GM19324 (cell line): ENCODE measurements around the gene YTHDF1.
"Not testable (repeated sequence)": the region's sequence is repeated elsewhere in the genome, so short reads cannot be mapped to it uniquely, and the experiment has no call there.

Experiments used
- ATAC-seq: cut with Tn5 transposase; IDR thresholded peaks from one replicate; pipeline ENCODE4 v1.9.1; 2021; ENCODE audit warnings: mild to moderate bottlenecking, moderate library complexity; ENCODE audit not compliant: unreplicated experiment, low FRiP score

The YTHDF1 gene

GRCh38 chr20:63216041-63216848 lies at the start of gene YTHDF1:
Gene YTHDF1 (minus strand): TSS chr20:63216131. CDS start chr20:63215892, 239 bp downstream.
- peak; percentile 88 for ATAC-seq

GRCh38 chr20:63264519-63264918 lies 48.6 kb upstream of the YTHDF1 start:
- ATAC-seq, result no peak

GRCh38 chr20:63264000-63264399 lies 48.1 kb upstream of the YTHDF1 start:
- ATAC-seq, result no peak

GRCh38 chr20:63262836-63263235 lies 46.9 kb upstream of the YTHDF1 start:
- no peak for ATAC-seq

GRCh38 chr20:63261795-63262528 lies 46.0 kb upstream of the YTHDF1 start:
- ATAC-seq, result no peak

GRCh38 chr20:63261060-63261794 lies 45.3 kb upstream of the YTHDF1 start:
- ATAC-seq, result no peak

- ATAC-seq, result no peak
These were observed 44.6 kb upstream of the YTHDF1 start for GRCh38 chr20:63260521-63260920.

- ATAC-seq, result no peak
These were observed 44.0 kb upstream of the YTHDF1 start for GRCh38 chr20:63259734-63260460.

GRCh38 chr20:63258781-63259180 lies 42.9 kb upstream of the YTHDF1 start:
- no peak for ATAC-seq

- no peak for ATAC-seq
These were observed 41.7 kb upstream of the YTHDF1 start for GRCh38 chr20:63257629-63258028.

- ATAC-seq, result no peak
These were observed 41.0 kb upstream of the YTHDF1 start for GRCh38 chr20:63256954-63257353.

- ATAC-seq, result no peak
These were observed 40.2 kb upstream of the YTHDF1 start for GRCh38 chr20:63255931-63256704.

- ATAC-seq, result no peak
These were observed 38.9 kb upstream of the YTHDF1 start for GRCh38 chr20:63254606-63255384.

- no peak for ATAC-seq
These were observed 38.3 kb upstream of the YTHDF1 start, which contains the start of gene NKAIN4 for GRCh38 chr20:63254232-63254605. Gene NKAIN4 (minus strand): TSS chr20:63254463. CDS start chr20:63254450, 13 bp downstream.

GRCh38 chr20:63253438-63254231 lies 37.7 kb upstream of the YTHDF1 start:
- no peak for ATAC-seq

- ATAC-seq, result no peak
These were observed 37.1 kb upstream of the YTHDF1 start for GRCh38 chr20:63253065-63253437.

GRCh38 chr20:63252284-63252711 lies 36.4 kb upstream of the YTHDF1 start:
- ATAC-seq, result no peak

- not testable (repeated sequence) for ATAC-seq
These were observed 35.4 kb upstream of the YTHDF1 start for GRCh38 chr20:63251350-63251749.
